IMR-90 (cell line): ENCODE results near the gene PCGF2.

ENCODE experiments used
- BHLHE40 ChIP-seq: fragments of 150-350 bp; IDR thresholded peaks from 2 replicates; pipeline ENCODE4 v1.6.1; 2016; ENCODE audit warnings: mild to moderate bottlenecking, low read depth, low read length
- CTCF ChIP-seq: conservative IDR thresholded peaks from 2 replicates; pipeline ENCODE4 v1.5.1; 2012; ENCODE audit warnings: mild to moderate bottlenecking, low read depth, low read length, improper control_type of control experiment
- FOS ChIP-seq: fragments of 150-350 bp; IDR thresholded peaks from 2 replicates; pipeline ENCODE4 v1.6.1; 2016; ENCODE audit warnings: low read depth, low read length
- MAFK ChIP-seq: IDR thresholded peaks from 2 replicates; pipeline ENCODE4 v1.6.1; 2012; ENCODE audit warnings: low read depth, low read length, improper control_type of control experiment
- MXI1 ChIP-seq: IDR thresholded peaks from 2 replicates; pipeline ENCODE4 v1.6.1; 2012; ENCODE audit warnings: low read depth, mild to moderate bottlenecking, low read length, moderate library complexity, borderline replicate concordance
- POLR2A ChIP-seq: IDR thresholded peaks from 2 replicates; pipeline ENCODE4 v1.6.1; 2012; ENCODE audit warnings: mild to moderate bottlenecking, low read depth, low read length
- RAD21 ChIP-seq: IDR thresholded peaks from 2 replicates; pipeline ENCODE4 v1.6.1; 2012; ENCODE audit warnings: low read length, improper control_type of control experiment
- RFX5 ChIP-seq: IDR thresholded peaks from 2 replicates; pipeline ENCODE4 v1.8.0; 2012; ENCODE audit warnings: low read depth, mild to moderate bottlenecking, low read length, moderate library complexity

GRCh38 chr17:38721802-38722201, 26.3 kb downstream of the PCGF2 start:
- TF ChIP-seq CTCF: no peak
- no peak for TF ChIP-seq POLR2A
- TF ChIP-seq FOS: no peak
- no peak for TF ChIP-seq BHLHE40
- TF ChIP-seq RAD21: no peak
- no peak for TF ChIP-seq RFX5
- TF ChIP-seq MAFK: no peak
- no peak for TF ChIP-seq MXI1
